ENCODE results near the gene CEP57L1. TPM values are rescaled to one million over a fixed set of nuclear protein-coding genes. Genes with fewer than 3 reads are reported as not detected.
A peak's percentile ranks its signal among the peaks of the same experiment; 100 is the strongest.

The CEP57L1 gene
- total RNA-seq, 1 experiment from 2014 or later, result 37.6 TPM

- BruUV-seq (replicated peaks), result no TSS peak
- in situ Hi-C loops (cut with HindIII; ENCODE audit: low pct_unique_long_range_greater_than_20kb, low sequenced_read_pairs) (no loop called here), intact Hi-C loops (cut with micrococcal nuclease; ENCODE audit: unreplicated experiment) (no loop called here)
- Histone ChIP-seq H3K27me3 (ENCODE audit: control insufficient read depth, insufficient read depth, low read length) (no peaks in the 10 kb centered on the region), H3K36me3 (ENCODE audit: control insufficient read depth, insufficient read depth, low read length) (no peaks in the 10 kb centered on the region), H3K4me1 (ENCODE audit: control insufficient read depth, insufficient read depth, low read length) (peaks cover 7% of the 10 kb centered on the region; the same call in 1 of the 2 replicates), H3K27ac (ENCODE audit: low read length) (no peak overlapping the region), H3K4me3 (ENCODE audit: low read depth in 2 of 2, low read length in 2 of 2) (no peak overlapping the region), H3K9me3 (ENCODE audit: control insufficient read depth, insufficient read depth, low read depth, low read length) (no peaks in the 10 kb centered on the region)
- DNase-seq (ENCODE audit: low read depth, low spot score), result no peak
- no peak for ATAC-seq
- ChIA-PET POLR2A (interaction anchor here (0.6 kb wide), 1 partner anchor 303 kb away, joined by 4 read pairs; no protein-coding TSS in a partner anchor), CTCF (no interaction called here)
- TF ChIP-seq, protein P1, sequence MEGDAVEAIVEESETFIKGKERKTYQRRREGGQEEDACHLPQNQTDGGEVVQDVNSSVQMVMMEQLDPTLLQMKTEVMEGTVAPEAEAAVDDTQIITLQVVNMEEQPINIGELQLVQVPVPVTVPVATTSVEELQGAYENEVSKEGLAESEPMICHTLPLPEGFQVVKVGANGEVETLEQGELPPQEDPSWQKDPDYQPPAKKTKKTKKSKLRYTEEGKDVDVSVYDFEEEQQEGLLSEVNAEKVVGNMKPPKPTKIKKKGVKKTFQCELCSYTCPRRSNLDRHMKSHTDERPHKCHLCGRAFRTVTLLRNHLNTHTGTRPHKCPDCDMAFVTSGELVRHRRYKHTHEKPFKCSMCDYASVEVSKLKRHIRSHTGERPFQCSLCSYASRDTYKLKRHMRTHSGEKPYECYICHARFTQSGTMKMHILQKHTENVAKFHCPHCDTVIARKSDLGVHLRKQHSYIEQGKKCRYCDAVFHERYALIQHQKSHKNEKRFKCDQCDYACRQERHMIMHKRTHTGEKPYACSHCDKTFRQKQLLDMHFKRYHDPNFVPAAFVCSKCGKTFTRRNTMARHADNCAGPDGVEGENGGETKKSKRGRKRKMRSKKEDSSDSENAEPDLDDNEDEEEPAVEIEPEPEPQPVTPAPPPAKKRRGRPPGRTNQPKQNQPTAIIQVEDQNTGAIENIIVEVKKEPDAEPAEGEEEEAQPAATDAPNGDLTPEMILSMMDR (IDR thresholded peaks at IDR 0.05), result no peak
- no peak for TF ChIP-seq POLR2AphosphoS5 (IDR thresholded peaks at IDR 0.05; ENCODE audit: low read depth, low read length)
Measured at GRCh38 chr6:109081026-109081425, 14.3 kb upstream of the CEP57L1 start.

DNA sequence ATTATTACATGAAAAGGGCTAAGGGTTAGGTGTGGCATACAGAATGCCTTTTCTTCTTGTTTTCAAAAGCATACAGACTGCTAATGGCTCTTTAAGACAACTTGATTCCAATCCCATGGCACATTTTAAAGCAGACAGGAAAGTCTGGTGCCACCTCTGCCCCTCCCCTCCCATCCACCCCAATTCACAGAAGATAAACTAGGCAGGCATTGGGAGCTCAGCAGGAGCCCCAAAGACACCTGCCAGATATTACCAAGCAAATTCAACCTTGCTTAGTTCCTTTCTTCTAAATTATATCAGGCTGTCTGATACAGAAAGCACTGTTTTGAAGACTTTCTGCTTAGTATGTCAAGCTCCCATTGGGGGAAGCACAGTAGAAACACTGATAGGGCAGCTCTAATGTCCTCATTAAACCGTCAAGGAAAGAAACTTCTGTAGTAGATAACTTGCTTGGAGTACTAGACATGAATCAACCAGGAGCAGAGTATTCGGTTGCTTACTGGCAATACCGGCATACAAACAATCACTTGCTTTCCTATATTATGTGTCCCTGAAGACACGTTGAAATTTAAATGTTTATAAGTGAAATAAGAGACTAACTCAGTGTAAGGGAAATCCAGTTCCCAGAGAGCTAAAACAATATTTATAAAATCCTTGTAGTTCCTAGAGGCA is 13.7 kb upstream of the CEP57L1 start:
- CTCF ChIA-PET, result no interaction called here
- POLR2A ChIA-PET, result interaction anchor here (0.6 kb wide), 1 partner anchor 303 kb away, joined by 4 read pairs; no protein-coding TSS in a partner anchor
- ATAC-seq (no peak), DNase-seq (ENCODE audit: low read depth, low spot score) (no peak)
- Histone ChIP-seq H3K27ac (ENCODE audit: low read length) (no peak overlapping the region), H3K9me3 (ENCODE audit: control insufficient read depth, insufficient read depth, low read depth, low read length) (no peaks in the 10 kb centered on the region), H3K4me3 (ENCODE audit: low read depth in 2 of 2, low read length in 2 of 2) (no peak overlapping the region), H3K4me1 (ENCODE audit: control insufficient read depth, insufficient read depth, low read length) (peaks cover 7% of the 10 kb centered on the region; the same call in 1 of the 2 replicates), H3K27me3 (ENCODE audit: control insufficient read depth, insufficient read depth, low read length) (no peaks in the 10 kb centered on the region), H3K36me3 (ENCODE audit: control insufficient read depth, insufficient read depth, low read length) (no peaks in the 10 kb centered on the region)
- TF ChIP-seq TCF7L2 (IDR thresholded peaks at IDR 0.05; ENCODE audit: low read depth, low read length) (no peak), SIN3A (IDR thresholded peaks at IDR 0.05; ENCODE audit: borderline replicate concordance, insufficient read depth, low read depth, low read length) (no peak)
- TF ChIP-seq, protein P1 (IDR thresholded peaks at IDR 0.05), result 0 out of 2 replicates have a peak, but pooled peaks have one; percentile 8
- in situ Hi-C loops (cut with HindIII; ENCODE audit: low pct_unique_long_range_greater_than_20kb, low sequenced_read_pairs) (no loop called here), intact Hi-C loops (cut with micrococcal nuclease; ENCODE audit: unreplicated experiment) (no loop called here)
- no TSS peak for BruUV-seq (replicated peaks)

DNA sequence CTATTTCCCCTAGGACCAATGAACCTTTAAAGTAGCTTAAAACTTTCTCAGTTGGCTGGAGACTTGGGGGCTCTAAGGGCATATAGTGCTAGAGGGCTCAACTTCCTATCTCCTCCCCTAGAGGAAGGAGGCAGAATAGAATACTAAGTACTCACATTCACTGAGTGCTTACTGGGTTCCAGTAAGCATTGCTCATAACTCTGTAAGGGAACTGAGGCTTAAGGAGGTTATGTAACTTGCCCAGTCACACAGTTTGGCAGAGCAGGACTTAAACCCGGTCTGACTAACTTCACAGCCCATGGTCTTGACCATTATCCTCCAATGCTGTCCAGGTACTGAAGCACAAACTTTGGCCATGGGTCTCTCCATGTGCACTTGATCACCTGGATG is 13.1 kb upstream of the CEP57L1 start:
- Histone ChIP-seq H3K4me1 (ENCODE audit: control insufficient read depth, insufficient read depth, low read length) (peaks cover 7% of the 10 kb centered on the region; the same call in 1 of the 2 replicates), H3K36me3 (ENCODE audit: control insufficient read depth, insufficient read depth, low read length) (no peaks in the 10 kb centered on the region), H3K9me3 (ENCODE audit: control insufficient read depth, insufficient read depth, low read depth, low read length) (no peaks in the 10 kb centered on the region), H3K4me3 (ENCODE audit: low read depth in 2 of 2, low read length in 2 of 2) (no peak overlapping the region), H3K27me3 (ENCODE audit: control insufficient read depth, insufficient read depth, low read length) (no peaks in the 10 kb centered on the region), H3K27ac (ENCODE audit: low read length) (no peak overlapping the region)
- DNase-seq (ENCODE audit: low read depth, low spot score) (no peak), ATAC-seq (peak; percentile 63; the same call in 1 of the 2 replicates)
- intact Hi-C loops (cut with micrococcal nuclease; ENCODE audit: unreplicated experiment), result no loop called here
- BruUV-seq (replicated peaks), result no TSS peak
- TF ChIP-seq, protein P2, sequence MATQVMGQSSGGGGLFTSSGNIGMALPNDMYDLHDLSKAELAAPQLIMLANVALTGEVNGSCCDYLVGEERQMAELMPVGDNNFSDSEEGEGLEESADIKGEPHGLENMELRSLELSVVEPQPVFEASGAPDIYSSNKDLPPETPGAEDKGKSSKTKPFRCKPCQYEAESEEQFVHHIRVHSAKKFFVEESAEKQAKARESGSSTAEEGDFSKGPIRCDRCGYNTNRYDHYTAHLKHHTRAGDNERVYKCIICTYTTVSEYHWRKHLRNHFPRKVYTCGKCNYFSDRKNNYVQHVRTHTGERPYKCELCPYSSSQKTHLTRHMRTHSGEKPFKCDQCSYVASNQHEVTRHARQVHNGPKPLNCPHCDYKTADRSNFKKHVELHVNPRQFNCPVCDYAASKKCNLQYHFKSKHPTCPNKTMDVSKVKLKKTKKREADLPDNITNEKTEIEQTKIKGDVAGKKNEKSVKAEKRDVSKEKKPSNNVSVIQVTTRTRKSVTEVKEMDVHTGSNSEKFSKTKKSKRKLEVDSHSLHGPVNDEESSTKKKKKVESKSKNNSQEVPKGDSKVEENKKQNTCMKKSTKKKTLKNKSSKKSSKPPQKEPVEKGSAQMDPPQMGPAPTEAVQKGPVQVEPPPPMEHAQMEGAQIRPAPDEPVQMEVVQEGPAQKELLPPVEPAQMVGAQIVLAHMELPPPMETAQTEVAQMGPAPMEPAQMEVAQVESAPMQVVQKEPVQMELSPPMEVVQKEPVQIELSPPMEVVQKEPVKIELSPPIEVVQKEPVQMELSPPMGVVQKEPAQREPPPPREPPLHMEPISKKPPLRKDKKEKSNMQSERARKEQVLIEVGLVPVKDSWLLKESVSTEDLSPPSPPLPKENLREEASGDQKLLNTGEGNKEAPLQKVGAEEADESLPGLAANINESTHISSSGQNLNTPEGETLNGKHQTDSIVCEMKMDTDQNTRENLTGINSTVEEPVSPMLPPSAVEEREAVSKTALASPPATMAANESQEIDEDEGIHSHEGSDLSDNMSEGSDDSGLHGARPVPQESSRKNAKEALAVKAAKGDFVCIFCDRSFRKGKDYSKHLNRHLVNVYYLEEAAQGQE (IDR thresholded peaks at IDR 0.05; ENCODE audit: insufficient read depth in 1 of 2, low read depth in 2 of 2, low read length in 1 of 2), result no peak
- TF ChIP-seq SIN3A (IDR thresholded peaks at IDR 0.05; ENCODE audit: borderline replicate concordance, insufficient read depth, low read depth, low read length), result no peak
- ChIA-PET POLR2A (no interaction called here), CTCF (no interaction called here)
- in situ Hi-C loops (cut with HindIII; ENCODE audit: low pct_unique_long_range_greater_than_20kb, low sequenced_read_pairs), result no loop called here

All from Panc1 (cell line).